T-helper 1 cell treated with Interleukin-12 subunit alpha and Interleukin-12 subunit beta and Interleukin-4 antibody, amounts not matched to agents 30 ng/mL and 1 ng/mL, for 36 hours (primary cell): Measurements from ENCODE around the gene ITM2B. TPM values are rescaled to one million over a fixed set of nuclear protein-coding genes. Genes with fewer than 3 reads are reported as not detected.

Source experiments
- intact Hi-C: fragments of 100-400 bp; cut with micrococcal nuclease; formaldehyde crosslinking; loops from one replicate; pipeline ENCODE4 v1.15.1; 2024
- total RNA-seq: library from RNA; stranded (reverse); gene quantifications from 2 replicates; pipeline ENCODE4 v1.2.3, GENCODE V29; 2022

Gene ITM2B
- total RNA-seq, 1 donor from 2014 or later, result 181 TPM

DNA sequence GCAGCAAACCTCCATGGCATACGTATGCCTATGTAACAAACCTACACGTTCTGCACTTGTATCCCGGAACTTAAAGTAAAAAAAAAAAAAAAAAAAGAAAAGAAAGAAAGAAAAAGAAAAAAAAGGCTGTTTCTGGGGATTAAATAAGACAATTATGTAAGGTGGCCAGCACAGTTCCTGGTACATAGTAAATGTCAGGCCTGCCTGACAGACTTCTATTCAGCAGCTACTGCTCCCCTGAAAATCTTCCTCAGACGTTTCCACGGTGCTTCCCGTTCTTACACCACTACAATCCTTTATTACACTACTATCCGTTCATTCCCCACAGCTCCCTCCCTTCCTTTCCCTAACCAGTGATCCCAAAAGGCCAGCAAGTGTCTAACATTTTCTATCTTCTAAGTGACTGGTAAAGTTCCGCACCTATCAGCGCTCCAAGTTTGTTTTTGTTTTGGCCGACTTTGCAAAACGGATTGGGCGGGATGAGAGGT lies 69.9 kb downstream of the ITM2B start:
- intact Hi-C loops, result loop anchor here (1.0 to 10.0 kb wide), 20 partner anchors 70 to 1748 kb away; partner anchors contain the start of genes CAB39L, CYSLTR2, ITM2B and LRCH1

GRCh38 chr13:48303359-48304142 lies 70.5 kb downstream of the ITM2B start, which contains the start of gene RB1:
Gene RB1, plus strand, starts transcription at chr13:48303751. Its CDS starts 162 bp downstream, at chr13:48303913.
- intact Hi-C loops, result loop anchor here (1.0 to 10.0 kb wide), 23 partner anchors 15 to 1749 kb away; partner anchors contain the start of genes CAB39L, CYSLTR2, ITM2B and LPAR6

GRCh38 chr13:48304143-48304876 lies 71.3 kb downstream of the ITM2B start:
- intact Hi-C loops, result loop anchor here (2.0 to 10.0 kb wide), 6 partner anchors 14 to 1750 kb away; partner anchors contain the start of genes LPAR6, LRCH1, SPRYD7 and TRIM13

GRCh38 chr13:48311223-48311622 lies 78.2 kb downstream of the ITM2B start:
- intact Hi-C loops, result no loop called here

GRCh38 chr13:48315969-48316650 lies 83.1 kb downstream of the ITM2B start:
- intact Hi-C loops, result no loop called here

DNA sequence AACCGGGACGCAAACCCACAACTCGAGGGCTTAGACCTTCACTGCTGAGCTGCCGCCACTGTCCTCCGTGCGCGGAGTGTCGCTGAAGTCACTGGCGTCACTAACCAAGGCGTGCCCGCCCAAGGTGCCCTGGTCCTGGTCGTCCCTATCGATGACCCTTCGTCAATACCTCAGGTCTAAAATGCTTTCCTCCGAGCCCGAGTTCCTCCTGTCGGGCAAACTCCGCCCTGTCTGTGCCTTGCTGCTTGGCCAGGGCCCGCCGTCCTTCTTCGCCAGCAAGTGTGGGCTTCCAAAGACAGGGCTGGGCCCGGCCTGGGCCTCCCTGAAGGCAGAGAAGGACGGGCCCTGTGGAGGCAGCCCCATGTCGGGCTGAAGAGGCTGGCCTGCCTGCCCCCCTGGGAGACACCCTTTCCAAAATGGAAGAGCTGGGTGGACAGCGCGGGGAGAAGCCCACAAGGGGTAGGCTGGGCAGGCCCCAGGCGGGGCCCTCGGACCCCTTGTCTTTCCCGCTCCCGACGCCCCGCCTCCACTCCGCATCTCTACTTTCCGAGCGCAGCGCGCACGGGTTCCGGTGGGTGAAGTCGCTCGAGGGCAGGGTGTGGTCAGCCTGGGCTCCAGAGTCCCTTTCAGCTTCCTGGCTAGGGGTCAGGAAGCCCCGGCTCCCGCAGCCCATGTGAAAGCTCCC lies 84.0 kb downstream of the ITM2B start:
- intact Hi-C loops, result no loop called here

DNA sequence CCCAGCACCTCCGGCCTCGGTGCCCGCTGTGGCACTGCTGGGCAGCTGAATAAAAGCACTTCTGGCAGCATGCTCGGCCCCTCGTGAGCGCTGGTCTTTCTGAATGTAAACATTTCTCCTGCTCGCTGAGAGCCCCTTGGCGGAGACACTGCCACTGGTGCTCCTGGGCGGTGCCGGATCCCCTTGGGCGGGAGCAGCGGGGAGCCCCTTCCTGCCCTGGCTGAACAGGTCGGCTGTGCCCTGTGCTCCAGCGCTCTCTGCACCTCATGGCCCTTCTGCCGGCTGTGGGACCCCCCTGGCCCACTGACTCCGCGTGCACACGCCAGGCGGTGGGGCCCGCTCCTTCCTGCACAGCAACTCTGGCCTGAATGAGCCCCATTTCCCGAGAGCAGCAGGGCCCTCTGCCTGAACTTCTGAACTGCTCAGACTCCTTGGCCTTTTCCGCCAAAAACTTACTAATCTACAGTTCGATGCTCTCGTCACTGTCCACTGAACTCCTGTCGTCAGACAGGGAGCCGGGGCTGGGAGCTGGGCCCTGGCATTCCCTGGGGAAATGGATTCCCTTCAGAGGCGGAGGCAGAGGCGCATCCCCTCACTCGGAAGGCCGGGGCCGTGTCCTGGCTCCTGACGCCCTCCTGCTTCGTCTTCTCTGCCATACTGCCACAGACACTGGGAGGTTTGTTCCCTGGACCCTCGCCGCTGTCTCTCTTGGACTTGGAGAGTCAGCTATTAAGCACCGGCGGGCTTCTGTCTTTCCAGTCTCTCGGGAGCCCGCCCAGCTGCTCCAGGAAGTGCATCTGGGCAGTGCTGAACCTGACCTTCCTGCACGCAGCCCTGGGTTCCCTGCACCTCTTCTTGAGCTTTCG lies 84.7 kb downstream of the ITM2B start:
- intact Hi-C loops, result loop anchor here (2.0 kb wide), 1 partner anchor 13 kb away; no protein-coding TSS in a partner anchor

GRCh38 chr13:48318377-48318811 lies 85.4 kb downstream of the ITM2B start:
- intact Hi-C loops, result loop anchor here (2.0 kb wide), 1 partner anchor 14 kb away; no protein-coding TSS in a partner anchor

DNA sequence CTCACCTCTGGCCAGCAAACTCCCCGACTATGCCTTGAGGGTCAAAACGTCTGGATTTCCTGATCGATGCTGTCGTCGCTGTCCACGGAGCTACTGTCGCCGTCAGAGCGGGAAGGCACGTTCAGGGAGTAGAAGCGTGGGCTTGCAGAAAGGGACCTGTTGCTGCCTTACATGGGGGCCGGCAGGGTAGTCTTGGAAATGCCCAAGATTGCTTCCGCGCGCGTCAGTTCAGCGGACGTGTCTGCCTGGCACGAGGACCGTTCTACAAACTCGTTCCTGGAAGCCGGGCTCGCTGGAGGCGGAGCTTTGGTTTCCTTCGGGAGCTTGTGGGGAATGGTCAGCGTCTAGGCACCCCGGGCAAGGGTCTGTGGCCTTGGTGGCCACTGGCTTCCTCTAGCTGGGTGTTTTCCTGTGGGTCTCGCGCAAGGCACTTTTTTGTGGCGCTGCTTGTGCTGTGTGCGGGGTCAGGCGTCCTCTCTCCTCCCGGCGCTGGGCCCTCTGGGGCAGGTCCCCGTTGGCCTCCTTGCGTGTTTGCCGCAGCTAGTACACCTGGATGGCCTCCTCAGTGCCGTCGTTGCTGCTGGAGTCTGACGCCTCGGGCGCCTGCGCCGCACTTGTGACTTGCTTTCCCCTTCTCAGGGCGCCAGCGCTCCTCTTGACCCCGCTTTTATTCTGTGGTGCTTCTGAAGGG lies 86.0 kb downstream of the ITM2B start:
- intact Hi-C loops, result loop anchor here (2.0 kb wide), 1 partner anchor 14 kb away; no protein-coding TSS in a partner anchor

Other genes with a start within 250 kb of the ITM2B start
- 40.2 and 40.4 TPM in 2 replicates for gene SUCLA2, start 231.9 kb upstream of the ITM2B start, total RNA-seq
- gene NUDT15, start 195.5 kb upstream of the ITM2B start, total RNA-seq, result 10.7 and 10.8 TPM in 2 replicates
- 62.2 and 66.8 TPM in 2 replicates for gene MED4, start 138.1 kb upstream of the ITM2B start, total RNA-seq
- 33.0 and 33.1 TPM in 2 replicates for gene RB1, start 70.5 kb downstream of the ITM2B start, total RNA-seq
- gene LPAR6, start 179.9 kb downstream of the ITM2B start, total RNA-seq, result 20.3 and 21.9 TPM in 2 replicates